GM10248 (cell line): ENCODE measurements around the gene ZCCHC2.

Experiments
- CTCF ChIA-PET: fragments of 300-600 bp; sonication (Branson Sonifier 250); formaldehyde crosslinking; extraction: SDS; loops from one replicate; lab custom pipeline; 2021; ENCODE audit warnings: antibody characterized with exemption; lab: Yijun Ruan, JAX
- POLR2A ChIA-PET: fragments of 350-650 bp; sonication (Branson Sonifier 250); formaldehyde crosslinking; extraction: SDS; loops from one replicate; lab custom pipeline; 2020; ENCODE audit warnings: antibody characterized with exemption; lab: Yijun Ruan, JAX
- DNase-seq: peaks from one replicate; pipeline ENCODE4 v3.0.0; 2012; ENCODE audit errors: extremely low spot score
- TF ChIP-seq, protein P1 (sequence below): IDR thresholded peaks from 2 replicates; pipeline ENCODE4 v1.5.1; 2012; ENCODE audit warnings: mild to moderate bottlenecking, low read depth; ENCODE audit errors: extremely low read depth, missing control alignments, control extremely low read depth

Gene ZCCHC2

DNA sequence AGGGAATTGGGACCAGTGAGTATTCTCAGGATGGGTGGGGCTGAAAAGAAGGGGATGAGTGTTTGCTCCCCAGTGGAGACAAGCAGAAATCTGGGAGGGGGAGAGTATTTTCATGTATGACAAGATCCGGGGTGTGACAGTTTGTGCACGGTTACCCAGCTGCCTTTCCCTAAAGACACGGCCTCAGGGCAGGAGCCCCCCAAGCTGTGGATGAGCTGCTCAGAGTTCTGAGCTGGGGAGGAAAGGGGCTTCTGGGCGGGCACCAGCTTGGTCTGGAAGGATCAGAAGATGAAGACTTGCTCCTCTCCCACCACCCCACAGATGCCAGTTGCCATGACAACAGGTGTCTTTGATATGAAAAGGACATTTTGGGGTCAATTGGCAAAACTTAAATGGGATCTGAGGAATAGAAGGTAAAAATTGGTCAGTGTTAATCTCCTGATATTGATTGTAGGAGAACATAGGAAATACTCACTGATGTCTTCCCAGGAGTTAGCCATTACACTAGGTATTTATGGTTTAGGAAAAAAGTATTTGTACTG is 29.2 kb downstream of the ZCCHC2 start:
- TF ChIP-seq, protein P1, sequence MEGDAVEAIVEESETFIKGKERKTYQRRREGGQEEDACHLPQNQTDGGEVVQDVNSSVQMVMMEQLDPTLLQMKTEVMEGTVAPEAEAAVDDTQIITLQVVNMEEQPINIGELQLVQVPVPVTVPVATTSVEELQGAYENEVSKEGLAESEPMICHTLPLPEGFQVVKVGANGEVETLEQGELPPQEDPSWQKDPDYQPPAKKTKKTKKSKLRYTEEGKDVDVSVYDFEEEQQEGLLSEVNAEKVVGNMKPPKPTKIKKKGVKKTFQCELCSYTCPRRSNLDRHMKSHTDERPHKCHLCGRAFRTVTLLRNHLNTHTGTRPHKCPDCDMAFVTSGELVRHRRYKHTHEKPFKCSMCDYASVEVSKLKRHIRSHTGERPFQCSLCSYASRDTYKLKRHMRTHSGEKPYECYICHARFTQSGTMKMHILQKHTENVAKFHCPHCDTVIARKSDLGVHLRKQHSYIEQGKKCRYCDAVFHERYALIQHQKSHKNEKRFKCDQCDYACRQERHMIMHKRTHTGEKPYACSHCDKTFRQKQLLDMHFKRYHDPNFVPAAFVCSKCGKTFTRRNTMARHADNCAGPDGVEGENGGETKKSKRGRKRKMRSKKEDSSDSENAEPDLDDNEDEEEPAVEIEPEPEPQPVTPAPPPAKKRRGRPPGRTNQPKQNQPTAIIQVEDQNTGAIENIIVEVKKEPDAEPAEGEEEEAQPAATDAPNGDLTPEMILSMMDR = no peak
- no peak for DNase-seq
- ChIA-PET POLR2A (no interaction called here), CTCF (interaction anchor here (0.6 to 1.8 kb wide), 5 partner anchors 9 to 126 kb away, joined by 3 to 5 read pairs (median 3); no protein-coding TSS in a partner anchor)

DNA sequence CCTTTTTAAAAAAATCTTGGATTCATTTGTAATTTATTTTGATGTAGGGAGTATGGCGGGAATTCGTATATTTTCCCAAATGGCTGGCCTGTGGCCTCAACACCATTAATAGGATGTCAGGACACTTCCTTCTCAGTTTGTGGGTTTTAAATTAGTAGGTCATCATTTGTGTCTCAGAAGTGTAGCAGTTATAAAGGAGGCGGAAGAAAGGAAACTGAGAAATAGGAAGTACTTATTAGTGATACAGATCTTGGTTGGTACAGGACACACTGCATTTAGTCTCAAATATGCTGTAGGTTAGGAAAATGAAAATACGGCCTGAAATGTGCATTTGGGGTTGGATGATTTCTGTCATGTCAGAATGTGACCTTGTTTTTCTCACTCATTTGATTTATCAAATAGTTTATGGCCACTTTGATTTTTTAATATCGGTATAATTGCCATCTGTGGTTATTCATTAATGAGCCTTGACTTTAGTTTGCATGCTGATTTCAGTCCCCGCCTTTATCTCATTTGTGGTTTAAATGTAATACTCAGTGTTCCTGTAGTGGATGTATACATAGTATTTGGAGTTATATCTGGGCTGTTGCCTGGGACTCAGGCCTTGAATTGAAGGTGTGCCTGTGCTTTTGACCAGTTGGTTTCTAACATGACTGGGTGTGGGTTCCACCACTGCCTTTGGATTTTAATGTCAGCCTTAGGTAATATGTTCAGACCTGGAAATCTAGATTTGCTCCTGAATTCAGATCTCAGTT is 31.4 kb downstream of the ZCCHC2 start:
- TF ChIP-seq, protein P1 = no peak
- ChIA-PET POLR2A (no interaction called here), CTCF (no interaction called here)
- DNase-seq = no peak

DNA sequence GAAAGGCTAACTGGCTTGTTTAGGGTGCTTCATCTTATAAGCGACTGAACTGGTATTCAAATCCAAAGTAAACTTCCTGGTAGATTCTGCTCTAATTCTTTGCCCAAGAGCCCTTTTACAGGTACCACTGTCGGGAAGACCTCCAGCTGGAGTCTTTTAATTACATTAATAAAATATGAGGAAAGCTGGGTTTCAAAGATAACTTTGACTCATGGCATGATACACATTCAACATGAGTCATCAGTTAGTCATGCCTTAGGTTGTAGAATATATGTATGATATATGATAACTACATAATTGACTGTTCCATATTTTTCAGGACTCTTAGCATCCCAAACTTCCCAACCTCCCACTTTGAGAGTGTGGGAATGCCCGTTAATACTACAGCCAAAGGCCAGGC is 32.3 kb downstream of the ZCCHC2 start:
- POLR2A ChIA-PET = no interaction called here
- DNase-seq = no peak
- TF ChIP-seq, protein P1 = no peak
- CTCF ChIA-PET = interaction anchor here (1.4 kb wide), 1 partner anchor 31 kb away, joined by 4 read pairs; no protein-coding TSS in a partner anchor

DNA sequence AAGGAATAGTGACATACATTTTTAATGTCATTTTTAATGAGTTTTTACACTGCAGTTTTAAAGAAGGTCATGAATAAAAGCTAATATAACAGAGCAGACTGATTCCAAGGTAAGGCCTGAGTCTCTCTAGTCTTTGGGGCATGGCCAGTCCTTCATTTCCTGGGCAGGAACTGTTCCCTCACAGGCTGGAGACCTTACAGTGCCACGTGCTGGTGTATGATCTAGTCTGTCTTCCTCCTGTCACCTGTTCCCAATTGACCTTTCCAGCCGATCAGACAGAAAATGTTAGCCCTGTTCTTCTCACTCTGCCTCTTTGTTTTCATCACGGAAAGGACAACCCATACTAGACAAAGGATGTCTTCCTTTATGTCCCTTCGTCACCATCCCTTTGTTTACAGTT is 33.6 kb downstream of the ZCCHC2 start:
- POLR2A ChIA-PET = no interaction called here

DNA sequence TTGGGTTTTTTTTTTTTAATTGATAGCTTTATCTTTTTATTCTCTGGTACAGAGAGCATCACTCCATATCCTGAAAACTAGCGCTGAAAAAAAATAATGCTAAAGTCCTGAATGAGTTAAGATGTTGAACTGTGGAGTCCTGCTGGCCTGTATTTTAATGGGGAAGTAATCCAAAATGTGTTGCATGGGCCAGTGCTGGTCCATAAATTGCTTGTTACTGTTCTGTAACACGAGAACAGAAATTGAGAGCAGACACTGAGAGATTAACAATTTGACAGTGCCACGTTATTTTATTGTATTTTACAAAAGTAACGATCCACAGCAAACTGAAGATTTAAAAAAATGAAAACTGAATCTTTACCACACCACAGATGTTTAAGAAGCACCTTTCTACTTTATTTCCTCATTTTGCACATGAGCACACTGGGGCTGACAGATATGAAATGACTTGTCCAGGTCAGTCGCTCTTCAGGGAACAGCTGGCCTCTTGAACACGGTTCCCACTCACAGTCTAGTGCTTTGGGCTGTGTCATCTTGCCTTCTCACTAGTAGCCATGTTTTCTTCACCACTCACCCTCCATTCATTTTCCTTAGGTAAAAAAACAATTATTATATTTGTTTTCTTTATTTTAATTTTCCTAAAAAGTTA is 35.3 kb downstream of the ZCCHC2 start:
- no peak for DNase-seq
- POLR2A ChIA-PET = no interaction called here
- TF ChIP-seq, protein P1 = no peak
- CTCF ChIA-PET = interaction anchor here (0.8 to 1.3 kb wide), 2 partner anchors 29 to 132 kb away, joined by 3 to 6 read pairs; no protein-coding TSS in a partner anchor

More for the DNA sequence above, 33.6 kb downstream of the ZCCHC2 start:
- TF ChIP-seq, protein P1 = no peak
- no peak for DNase-seq
- CTCF ChIA-PET = interaction anchor here (1.3 to 2.1 kb wide), 5 partner anchors 11 to 30 kb away, joined by 3 to 6 read pairs (median 5); no protein-coding TSS in a partner anchor

DNA sequence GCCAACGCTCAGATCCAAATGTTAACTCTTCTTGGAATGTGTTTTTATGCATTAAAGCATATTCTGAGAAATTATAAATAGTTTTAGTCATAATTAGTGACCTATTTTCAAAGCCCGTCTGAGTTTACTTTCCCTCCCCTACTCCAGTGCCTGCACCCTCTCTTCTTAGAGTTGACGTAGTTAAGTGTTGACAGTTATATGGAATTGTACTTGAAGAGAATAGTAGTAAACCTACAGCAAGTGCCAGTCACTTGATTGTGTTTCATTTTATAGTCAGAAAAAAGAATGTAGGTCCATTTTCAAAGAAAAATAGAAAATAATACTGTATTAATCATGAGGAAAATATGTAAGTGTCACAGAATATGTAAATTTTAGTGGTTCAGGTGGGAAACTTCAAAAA is 41.2 kb downstream of the ZCCHC2 start:
- DNase-seq = no peak
- ChIA-PET CTCF (no interaction called here), POLR2A (no interaction called here)
- TF ChIP-seq, protein P1 = no peak
